COR-L47 (cell line): ENCODE measurements around the gene PSAP.
"Not testable (repeated sequence)": the region's sequence is repeated elsewhere in the genome, so short reads cannot be mapped to it uniquely, and the experiment has no call there.

Source experiments
- DNase-seq: peaks from one replicate; lab custom pipeline; 2025; lab: John Stamatoyannopoulos, UW

Gene PSAP

DNA sequence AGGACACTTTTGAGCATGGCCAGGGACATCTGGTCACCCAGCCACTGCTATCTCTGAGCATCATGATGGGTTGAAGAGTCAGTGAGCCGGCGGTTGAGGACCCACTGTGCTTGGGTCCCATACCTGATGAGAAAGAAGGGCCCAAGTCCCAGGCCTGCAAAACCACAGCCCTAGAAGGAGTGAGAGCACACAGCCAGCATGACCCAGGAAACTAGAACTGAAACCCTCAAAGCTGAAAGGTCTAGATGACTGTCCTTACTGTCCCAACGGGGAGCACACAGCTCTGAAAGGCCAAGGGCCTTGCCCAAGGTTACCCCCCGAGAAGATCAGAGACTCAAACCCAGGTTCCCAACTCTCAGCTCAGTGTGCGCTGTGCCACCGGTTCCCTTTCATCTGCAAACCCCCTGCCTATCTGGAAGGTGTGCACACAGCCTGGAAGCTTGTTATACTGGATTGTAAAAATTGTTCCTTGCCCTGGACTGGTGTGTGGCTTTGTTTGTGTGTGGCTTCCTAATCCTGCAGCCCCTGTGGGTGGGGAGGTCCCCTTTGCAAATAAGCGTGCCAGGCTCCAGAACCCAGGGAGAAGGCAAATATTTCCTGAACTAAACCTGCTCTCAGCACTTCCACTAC is 22.6 kb upstream of the PSAP start:
- DNase-seq: no peak

DNA sequence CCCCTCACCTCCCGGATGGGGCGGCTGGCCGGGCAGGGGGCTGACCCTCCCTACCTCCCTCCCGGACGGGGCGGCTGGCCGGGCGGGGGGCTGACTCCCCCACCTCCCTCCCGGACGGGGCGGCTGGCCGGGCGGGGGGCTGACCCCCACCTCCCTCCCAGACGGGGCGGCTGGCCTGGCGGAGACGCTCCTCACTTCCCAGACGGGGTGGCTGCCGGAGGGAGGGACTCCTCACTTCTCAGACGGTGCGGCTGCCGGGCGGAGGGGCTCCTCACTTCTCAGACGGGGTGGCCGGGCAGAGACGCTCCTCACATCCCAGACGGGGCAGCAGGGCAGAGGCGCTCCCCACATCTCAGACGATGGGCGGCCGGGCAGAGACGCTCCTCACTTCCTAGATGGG is 18.6 kb upstream of the PSAP start:
- not testable (repeated sequence) for DNase-seq

DNA sequence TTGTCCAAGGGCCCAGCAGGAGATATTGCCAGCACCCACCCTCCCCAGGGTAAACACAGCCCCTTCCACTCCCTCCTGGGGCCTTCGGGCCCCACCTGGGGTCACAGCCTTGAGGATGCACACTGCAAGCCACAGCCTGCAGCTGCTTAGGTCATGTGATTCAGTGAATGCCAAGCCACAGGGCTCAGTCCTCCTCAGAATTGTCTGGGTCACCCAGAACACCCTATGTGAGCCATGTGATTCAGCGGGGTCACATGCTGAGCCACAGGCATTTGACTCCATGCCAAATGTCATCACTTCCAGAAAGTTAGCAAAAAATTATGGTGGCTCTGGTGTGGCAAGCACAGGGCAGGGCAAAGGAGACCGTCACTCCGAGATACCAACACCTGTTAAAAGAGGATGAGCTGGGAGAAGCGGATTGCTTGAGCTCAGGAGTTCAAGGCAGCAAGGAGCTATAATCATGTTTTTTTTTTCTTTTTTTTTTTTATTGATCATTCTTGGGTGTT is 17.2 kb upstream of the PSAP start:
- DNase-seq: no peak

DNA sequence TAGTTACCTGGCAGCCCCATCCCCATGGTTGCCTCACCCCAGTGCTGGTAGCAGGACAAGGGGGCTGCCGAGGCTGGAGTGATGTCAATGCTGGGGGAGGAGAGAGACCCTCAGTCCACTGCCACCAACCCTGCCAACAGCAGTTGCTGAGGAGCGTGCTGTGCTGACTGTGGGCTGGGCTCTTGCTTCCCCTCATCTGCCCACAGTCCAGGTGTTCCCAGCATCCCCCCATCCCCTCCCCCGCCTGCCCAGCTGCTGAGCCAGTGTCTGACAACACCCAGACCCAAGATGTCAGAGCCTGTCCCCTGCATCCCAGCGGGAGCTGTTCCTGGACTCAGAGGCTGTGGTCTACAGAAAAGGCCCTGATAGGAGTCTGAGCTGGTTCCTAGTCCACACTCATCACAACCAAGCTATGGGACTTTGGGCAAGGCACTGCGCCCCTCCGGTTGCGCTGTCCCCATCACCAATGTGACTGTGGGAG is 14.6 kb upstream of the PSAP start:
- DNase-seq: no peak

DNA sequence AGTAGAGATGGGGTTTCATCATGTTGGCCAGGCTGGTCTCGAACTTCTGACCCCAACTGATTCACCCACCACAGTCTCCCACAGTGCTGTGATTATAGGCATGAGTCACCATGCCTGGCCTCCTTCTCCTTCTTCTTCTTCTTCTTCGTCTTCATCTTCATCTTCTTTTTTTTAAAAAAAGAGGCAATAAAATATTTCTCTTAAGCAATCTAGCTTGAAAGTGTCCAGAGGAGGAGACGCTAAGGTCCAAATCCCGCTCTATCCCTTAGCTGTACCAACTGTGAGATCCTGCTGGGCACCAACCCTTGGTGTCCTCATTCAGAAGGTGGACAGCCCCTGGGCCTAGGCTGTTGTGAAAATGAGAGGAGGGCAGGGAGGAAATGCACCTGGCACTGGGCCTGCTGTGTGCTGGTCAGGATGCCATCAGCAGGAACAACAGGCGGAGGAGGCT is 13.9 kb upstream of the PSAP start:
- no peak for DNase-seq

DNA sequence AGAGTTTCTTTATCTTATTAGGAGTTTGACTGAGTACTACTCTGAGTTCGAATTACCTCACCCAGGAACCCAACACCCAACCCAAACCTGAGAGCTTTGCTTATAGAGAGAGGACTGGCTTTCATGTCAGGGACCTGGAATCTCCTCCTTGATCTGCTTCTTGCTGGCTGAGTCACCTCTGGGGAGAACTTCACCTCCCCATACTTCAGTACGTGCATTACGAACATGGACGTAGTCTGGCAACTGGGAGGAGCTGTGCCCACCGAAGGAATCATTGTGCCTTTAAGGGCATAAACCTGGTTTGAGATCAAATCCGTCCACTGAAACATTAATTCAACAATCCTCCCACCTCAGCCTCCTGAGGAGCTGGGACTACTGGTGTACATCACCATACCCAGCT is 12.2 kb upstream of the PSAP start:
- DNase-seq: no peak

DNA sequence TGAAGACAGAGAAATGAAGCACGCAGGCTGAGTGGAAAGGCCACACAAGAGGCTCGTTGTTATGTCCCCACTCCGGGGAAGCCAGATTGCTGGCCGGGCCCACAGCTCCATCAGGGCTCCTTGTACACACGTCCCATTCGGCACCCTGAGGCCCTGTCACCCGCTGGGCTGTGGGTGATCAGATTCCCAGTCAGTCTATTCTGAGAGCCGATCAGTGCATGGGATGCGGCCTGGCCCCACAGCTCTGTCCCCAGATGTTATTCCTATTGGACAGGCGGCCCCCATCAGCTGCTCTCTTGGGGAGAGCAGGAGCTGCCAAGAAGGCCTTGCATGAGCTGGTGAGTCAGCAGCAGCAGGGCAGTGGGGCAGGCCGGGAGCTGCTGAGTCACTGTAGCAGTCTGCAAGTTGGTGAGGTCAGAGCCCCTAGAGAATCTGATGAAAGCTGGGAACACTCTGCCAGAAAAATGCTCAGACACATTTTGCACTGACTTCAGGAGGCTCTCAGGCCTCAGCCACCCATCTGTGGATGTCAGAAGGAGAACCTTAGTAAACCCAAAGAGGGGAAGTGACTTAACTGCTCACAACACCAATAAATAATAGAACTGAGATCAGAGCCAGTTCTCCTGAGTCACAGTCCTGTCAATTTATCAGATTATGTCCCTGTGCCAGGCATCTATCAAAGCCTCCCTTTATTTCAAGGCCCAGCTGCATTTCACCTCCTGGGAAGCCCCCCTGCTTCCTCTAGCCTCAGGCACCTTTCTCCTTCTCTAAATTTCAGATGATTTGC is 9.4 kb upstream of the PSAP start:
- DNase-seq: peak; percentile 46

DNA sequence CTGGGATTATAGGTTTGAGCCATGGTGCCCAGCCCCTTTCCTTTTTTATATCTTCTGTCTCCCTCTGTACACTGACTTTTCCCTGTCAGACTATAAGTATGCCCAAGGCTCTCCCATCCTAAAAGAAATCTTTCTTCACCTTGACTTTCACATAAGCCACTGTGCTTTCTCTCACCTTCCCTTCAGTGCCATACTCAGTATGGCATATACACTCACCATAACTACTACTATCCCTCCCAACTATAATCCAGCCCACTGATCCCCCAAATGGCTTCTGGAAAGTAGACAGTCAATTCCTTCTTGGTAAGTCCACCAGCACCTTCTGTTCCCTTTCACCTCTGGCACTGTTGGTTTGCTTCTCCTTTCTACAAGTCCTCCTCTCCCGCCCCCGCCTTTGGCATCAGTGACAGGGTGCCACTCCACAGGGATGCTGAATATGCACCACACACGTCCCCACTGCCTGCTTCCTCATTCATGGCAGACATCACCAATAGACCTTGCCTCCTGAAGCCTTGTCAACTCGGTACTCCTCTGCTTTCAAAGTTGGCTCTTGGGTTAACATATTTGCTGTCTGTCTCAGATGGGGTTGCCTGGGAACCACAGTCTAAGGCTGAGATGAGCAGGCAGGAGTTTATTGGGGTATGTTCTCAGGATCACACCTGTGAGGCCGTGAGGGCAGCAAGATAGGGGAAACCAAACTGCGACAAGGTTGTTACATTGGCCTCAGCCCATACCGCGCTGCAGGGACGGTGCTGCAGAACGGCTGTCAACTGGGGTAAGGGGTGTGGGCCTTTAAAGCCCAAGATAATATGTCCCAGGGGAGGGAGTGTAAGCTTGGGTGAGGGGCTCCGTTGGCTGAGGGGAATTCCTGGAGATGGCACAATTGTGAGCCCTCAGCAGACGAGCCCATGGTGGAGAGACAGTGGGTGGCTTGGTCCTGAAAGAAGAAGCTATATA is 7.2 kb upstream of the PSAP start:
- DNase-seq: no peak

DNA sequence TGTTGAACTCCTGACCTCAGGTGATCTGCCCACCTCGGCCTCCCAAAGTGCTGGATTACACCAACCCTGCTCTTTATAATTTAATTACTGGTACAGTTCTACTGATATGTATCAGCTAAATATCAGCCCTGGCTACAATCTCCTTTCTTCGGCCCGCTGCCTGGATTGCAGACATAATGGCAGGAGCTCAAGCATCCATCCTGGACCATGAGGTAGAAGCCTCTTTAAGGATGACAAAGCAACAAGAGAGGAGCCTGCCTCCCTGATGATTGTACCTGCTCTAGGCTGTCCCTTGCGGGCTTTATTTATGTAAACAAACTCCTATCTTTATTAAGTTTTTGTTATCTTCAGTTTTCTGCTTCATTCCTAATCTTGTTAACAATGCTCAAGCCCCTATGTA is 5.6 kb upstream of the PSAP start:
- no peak for DNase-seq

DNA sequence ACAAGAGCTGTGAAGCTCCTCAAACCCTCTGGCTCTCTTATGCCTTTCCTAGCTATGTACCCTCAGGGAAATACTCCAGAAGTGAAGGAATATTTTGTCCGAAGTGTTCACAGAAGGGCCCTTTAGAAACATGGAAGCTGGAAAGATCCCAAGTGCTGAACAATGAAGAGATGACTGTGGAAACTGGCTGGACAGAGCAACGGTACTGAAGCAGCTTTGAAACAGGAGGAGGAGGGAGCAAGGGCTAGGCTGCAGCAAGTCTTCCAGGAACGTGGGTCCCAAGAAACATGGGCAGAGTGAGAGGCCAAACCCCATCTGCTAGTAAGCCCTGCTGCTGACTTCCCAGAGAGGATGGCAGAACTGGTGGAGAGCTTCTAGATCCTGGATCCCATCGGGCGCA is 3.0 kb upstream of the PSAP start:
- no peak for DNase-seq

DNA sequence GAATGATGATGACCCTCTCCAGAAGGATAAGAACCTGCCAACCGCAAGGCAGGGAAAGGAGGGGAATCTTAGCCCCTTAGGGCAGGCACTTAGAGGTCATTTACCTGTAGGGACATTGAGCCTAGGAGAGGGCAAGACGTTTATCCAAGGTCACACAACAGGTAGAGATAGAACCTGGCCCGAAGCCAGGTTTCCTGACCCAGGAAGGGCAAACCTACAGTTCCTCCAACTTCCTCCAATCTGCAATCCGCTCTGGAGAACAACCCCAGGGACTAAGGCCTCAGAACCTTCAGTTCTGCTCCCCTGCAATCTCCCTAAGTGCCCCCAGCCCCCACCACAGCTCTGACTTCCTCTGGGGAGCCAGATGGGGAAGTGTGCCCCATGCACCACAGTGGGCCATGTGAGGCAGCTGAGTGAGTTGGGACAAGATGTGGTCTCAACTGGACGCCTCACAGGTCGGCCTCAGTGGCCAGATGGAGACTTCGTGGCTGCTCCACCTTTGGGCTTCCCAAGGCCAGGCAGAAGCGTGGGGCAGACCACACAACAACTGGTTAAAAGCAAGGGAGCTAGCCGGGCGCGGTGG is 1.4 kb upstream of the PSAP start:
- no peak for DNase-seq

DNA sequence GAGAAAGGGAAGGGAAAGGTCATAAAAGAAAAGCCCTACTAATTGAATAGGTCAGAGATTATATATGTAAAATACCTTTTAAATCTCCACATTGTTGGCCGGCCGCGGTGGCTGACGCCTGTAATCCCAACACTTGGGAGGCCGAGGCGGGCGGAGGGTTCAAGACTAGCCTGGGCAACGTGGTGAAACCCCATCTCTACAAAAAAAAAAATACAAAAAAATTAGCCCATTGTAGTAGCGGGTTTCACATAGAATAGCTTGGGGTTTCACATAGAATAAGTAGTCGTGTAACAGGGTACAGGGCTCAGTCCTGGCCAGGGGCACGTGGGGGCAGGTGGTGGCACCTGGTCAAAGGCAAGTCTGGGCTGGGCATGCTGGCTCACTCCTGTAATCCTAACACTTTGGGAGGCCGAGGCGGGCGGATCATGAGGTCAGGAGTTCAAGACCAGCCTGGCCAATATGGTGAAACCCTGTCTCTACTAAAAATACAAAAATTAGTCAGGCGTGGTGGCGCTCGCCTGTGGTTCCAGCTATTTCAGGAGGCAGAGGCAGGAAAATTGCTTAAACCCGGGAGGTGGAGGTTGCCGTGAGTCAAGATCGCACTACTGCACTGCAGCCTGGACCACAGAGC is 529 bp upstream of the PSAP start:
- not testable (repeated sequence) for DNase-seq

DNA sequence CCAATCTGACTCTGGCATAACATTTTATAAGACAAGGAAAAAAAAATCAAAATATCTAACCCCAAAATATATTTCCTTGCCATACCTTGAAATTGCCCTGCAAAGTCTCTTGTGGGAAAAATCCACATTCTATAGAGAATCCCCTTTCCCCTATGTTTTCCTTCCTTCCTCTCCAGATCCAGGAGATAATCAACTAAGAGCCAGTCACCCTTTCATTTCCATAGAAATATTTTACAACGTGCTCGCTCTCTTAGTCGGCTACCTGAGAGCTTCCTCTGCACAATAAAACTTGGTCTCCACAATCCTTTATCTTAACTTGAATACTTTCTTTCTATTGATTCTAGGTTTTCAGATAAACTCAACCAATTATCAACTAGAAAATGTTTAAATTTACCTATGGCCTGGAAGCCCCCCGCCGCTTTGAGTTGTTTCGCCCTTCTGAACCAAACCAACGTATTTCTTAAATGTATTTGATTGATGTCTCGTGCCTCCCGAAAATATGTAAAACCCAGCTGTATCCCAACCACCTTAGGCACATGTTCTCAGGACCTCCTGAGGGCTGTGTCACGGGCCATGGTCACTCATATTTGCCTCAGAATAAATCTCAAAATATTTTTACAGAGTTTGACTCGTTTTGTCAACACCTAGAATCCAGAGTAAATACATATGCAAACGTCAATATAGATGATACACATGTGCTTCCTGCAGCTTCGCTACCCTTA is 869 bp downstream of the PSAP start:
- DNase-seq: no peak

DNA sequence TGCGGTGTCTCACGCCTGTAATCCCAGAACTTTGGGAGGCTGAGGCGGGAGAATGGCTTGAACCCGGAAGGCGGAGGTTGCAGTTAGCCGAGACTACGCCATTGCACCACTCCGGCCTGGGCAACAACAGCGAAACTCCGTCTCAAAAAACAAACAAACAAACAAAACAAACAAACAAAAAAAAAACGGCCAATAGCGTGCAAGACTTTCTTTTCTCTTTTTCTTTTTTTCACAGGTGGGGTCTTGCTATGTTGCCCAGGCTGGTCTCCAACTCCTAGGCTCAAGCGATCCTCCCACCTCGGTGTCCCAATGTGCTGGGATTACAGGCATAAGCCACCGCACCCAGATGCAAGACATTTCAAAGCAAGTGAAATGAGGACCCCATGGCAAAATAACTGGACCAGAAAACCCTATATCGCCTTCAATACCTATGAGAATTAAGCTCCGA is 1.6 kb downstream of the PSAP start:
- DNase-seq: no peak

DNA sequence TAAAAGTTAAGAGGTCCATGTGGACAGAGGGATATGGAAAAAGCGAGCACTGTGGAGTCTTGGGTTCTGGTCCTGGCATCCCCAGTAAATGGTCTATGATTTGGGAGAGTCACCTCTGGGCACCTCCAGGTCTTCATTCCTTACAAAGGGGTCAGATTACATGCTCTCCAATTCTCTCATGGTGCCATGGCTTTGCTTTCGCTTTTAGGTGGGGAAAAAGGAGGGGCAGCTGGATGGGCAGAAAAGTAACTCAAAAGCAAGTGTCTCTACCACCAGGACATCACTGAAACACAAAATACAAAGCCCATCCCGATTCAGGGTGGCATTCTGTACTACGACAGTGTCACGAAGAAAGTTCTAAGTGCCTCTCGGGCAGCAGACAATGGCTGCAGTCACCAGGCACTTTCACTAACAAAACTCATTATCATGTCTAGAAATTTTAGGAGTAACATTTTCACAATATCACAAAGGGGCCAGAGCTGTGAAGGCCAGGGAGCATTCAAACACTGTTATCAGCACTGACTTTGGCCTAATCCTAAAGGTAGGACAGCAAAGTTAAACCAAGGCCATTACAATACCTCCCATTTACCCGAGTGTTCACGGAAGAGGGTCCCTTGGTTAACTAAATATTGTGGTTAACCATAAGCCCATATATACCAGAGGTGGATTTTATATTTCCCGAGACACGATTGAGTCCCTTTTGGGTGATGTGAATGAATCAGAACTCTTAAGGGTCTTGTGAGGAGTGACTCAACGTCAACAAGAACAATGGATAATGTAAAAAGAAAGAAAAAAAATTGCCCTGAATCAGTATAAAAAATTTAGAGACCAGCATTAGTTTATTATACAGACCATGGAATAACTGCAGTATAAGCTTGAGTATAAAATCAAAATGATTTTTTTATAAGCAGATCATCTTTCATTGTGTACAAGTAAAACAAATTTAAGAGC is 2.5 kb downstream of the PSAP start:
- no peak for DNase-seq

DNA sequence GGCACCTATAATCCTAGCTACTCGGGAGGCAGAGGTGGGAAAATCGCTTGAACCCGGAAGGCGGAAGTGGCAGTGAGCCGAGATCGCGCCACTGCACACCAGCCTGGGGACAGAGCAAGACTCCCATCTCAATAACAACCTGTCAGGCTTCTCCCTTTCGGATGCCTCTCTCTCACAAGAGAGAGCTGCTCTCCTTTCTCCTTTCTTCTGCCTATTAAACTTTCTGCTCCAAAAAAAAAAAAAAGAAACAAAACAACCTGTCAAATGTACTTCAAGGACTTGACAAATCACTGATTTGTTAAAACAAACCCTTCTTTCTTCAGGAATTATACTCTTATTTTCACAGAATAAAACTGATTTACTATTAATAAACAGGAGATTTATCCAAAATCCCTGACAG is 3.6 kb downstream of the PSAP start:
- DNase-seq: no peak

DNA sequence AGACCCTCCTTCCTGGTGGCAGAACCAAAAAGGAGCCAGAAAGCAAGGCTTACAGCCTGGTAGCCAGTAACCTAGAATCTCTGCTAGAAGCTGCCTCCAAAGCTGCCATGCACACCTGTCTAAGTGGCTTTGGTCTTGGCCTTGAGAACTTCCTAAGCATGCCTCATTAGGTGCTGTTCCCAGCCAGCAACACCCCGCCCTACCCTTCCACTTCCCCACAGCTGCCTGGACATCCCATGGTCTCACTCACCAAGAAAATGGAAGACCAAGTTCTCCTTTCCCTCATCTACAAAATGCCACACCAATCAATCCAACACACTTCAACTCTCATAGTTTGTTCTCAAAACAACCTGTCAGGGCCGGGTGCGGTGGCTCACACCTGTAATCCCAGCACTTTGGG is 4.2 kb downstream of the PSAP start:
- DNase-seq: no peak

DNA sequence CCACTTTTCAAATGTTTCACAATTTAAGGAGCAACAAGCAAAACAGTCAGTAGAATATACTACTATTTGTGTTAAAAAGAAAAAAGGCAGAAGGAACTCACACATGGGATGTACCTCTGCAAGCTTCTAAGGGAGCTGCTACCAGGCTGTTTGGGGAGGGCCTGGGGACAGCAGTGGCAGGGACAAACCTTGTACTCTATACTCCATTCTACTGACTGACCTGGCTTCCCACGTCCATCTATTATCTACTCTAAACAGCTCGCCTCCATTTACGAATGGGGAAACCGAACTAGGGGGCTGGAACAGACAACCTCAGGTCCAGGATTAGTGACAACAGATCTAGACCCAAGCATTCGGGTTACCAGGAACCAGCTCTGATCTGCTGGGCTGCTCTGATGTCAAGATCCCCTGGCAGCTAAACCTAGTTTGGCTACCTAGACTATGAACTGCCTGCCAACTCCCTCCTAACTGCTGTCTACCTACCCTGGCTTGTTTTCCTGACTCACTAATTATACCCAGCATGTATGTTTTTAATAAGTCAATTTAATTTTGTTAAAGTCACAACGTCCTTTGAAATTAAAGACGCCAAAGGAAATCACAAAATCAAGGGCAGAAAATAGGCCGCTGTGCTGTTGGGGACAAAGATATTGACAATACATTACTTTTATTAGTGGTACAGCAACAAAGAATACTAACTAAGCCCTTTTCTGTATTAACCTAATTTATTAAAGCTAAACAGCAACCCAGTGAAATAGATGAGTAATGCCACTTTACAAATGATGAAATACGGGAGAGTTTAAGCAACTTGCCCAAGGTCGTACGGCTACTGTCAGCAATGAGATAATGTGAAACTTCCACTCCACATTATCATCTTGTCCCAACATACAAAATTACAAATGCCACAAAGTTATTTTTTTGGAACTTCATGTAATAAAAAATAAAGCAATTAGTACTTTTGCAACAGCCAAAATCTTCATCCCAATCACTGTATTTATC is 5.3 kb downstream of the PSAP start:
- DNase-seq: peak; percentile 11
